Kidney (tissue), 14 donors: ENCODE measurements around the gene FBLN7. TPM values are rescaled to one million over a fixed set of nuclear protein-coding genes. Genes with fewer than 3 reads are reported as not detected.
"Not testable (repeated sequence)": the region's sequence is repeated elsewhere in the genome, so short reads cannot be mapped to it uniquely, and the experiment has no call there.

Source experiments
- DNase-seq, 5 donors: peaks; one replicate each; pipeline ENCODE4 v3.0.0-alpha.2; 2013 to 2020
- FAIRE-seq: peaks from 2 replicates; lab custom pipeline; 2012; peaks lifted over from hg19 to GRCh38; lab: Jason Lieb, UNC
- H3K27ac ChIP-seq, 2 donors: one replicate each; pipeline ENCODE4 v1.7.0; 2013; ENCODE audit warnings: low read depth in 2 of 2, low read length in 2 of 2, inconsistent platforms in 1 of 2
- H3K27me3 ChIP-seq: one replicate; pipeline ENCODE4 v1.7.1; 2013; ENCODE audit warnings: low read length, inconsistent platforms; ENCODE audit not compliant: control insufficient read depth, insufficient read depth
- H3K36me3 ChIP-seq, 3 donors: one replicate each; pipeline versions ENCODE4 v1.7.0 to v1.7.1; 2013; ENCODE audit warnings: low read length in 3 of 3, control low read depth in 1 of 3, inconsistent platforms in 1 of 3; ENCODE audit not compliant: insufficient read depth in 3 of 3, control insufficient read depth in 2 of 3
- H3K4me1 ChIP-seq, 3 donors: one replicate each; pipeline versions ENCODE4 v1.7.0 to v1.7.1; 2013; ENCODE audit warnings: low read length in 3 of 3, inconsistent platforms in 1 of 3, low read depth in 1 of 3; ENCODE audit not compliant: control insufficient read depth in 2 of 3, insufficient read depth in 2 of 3
- H3K4me3 ChIP-seq, 3 donors: one replicate each; pipeline versions ENCODE4 v1.7.0 to v1.8.1; 2013; ENCODE audit warnings: low read length in 3 of 3, control low read depth in 1 of 3, inconsistent platforms in 1 of 3
- H3K9ac ChIP-seq, 3 donors: one replicate each; pipeline versions ENCODE4 v1.7.0 to v1.7.1; 2013; ENCODE audit warnings: low read length in 3 of 3, control low read depth in 1 of 3, inconsistent platforms in 1 of 3
- H3K9me3 ChIP-seq, 3 donors: one replicate each; pipeline versions ENCODE4 v1.7.0 to v1.7.1; 2013; ENCODE audit warnings: low read length in 3 of 3, control low read depth in 1 of 3, inconsistent platforms in 1 of 3; ENCODE audit not compliant: control insufficient read depth in 2 of 3, insufficient read depth in 1 of 3
- CTCF ChIP-seq: IDR thresholded peaks from 3 replicates; pipeline ENCODE4 v1.5.1; 2012; ENCODE audit warnings: mild to moderate bottlenecking, moderate library complexity, borderline replicate concordance; ENCODE audit not compliant: insufficient read depth; ENCODE audit errors: extremely low read depth
- intact Hi-C: fragments of 100-400 bp; cut with DNase I; formaldehyde crosslinking; loops from one replicate; pipeline ENCODE4 v1.11.1; 2022
- polyA plus RNA-seq: library from polyadenylated mRNA; stranded (reverse); fragments of 350-450 nt; fragmentation: Illumina TruSeq; extraction: RNeasy Lipid Tissue Mini Kit (QIAGEN cat#74804); gene quantifications from one replicate; pipeline ENCODE4 v1.2.3, GENCODE V29; 2014; ENCODE audit warnings: low read depth, low replicate concordance; ENCODE audit not compliant: insufficient read depth
- total RNA-seq: library from RNA; stranded (reverse); fragmentation: NEBNext Ultra II Directional; extraction: Animal tissue kit (Norgen Biotek cat#: 25700); gene quantifications from one replicate; pipeline ENCODE4 v1.2.1, GENCODE V29; 2021
- donor health status: control.
- donor health status: control.
- donor health status: control.
- donor health status: control.
- donor health status: control.
- donor health status: DM: yes; HTN: yes; CAD: no.
- donor health status: Normal renal cell carcinoma (clear cell type).

The FBLN7 gene
- total and polyA plus RNA-seq, 2 donors from 2014 or later, result 0.71 to 4.6 TPM

GRCh38 chr2:112204411-112204810 lies 66.2 kb downstream of the FBLN7 start:
- Histone ChIP-seq H3K4me3 (no peak overlapping the region), H3K9me3 (peaks cover 0 to 6% (median 2%) of the 10 kb centered on the region in 3 donors), H3K4me1 (peaks cover 0 to 3% (median 0%) of the 10 kb centered on the region in 3 donors), H3K27ac (no peak overlapping the region), H3K9ac (no peak overlapping the region), H3K27me3 (no peaks in the 10 kb centered on the region), H3K36me3 (no peaks in the 10 kb centered on the region)
- FAIRE-seq (no peak), DNase-seq (peak in 2 of 5 donors; percentile 5 to 6)
- no peak for TF ChIP-seq CTCF
- intact Hi-C loops, result no loop called here

GRCh38 chr2:112207905-112208304 lies 69.7 kb downstream of the FBLN7 start:
- H3K4me1 ChIP-seq, H3K4me3 ChIP-seq, H3K9ac ChIP-seq, DNase-seq, FAIRE-seq, H3K27me3 ChIP-seq, H3K36me3 ChIP-seq, H3K27ac ChIP-seq, intact Hi-C loops, H3K9me3 ChIP-seq: not testable (repeated sequence)

- Histone ChIP-seq H3K27me3 (no peaks in the 10 kb centered on the region), H3K27ac (no peak overlapping the region), H3K9ac (no peak overlapping the region), H3K4me3 (no peak overlapping the region), H3K36me3 (peaks cover 0 to 5% (median 0%) of the 10 kb centered on the region in 3 donors), H3K4me1 (no peaks in the 10 kb centered on the region), H3K9me3 (no peaks in the 10 kb centered on the region)
- TF ChIP-seq CTCF, result peak; percentile 20
- intact Hi-C loops, result no loop called here
- no peak for FAIRE-seq
- peak in 2 of 5 donors; percentile 24 to 34 for DNase-seq
Measured at GRCh38 chr2:112216167-112216566, 78.0 kb downstream of the FBLN7 start.

GRCh38 chr2:112217854-112218253 lies 79.7 kb downstream of the FBLN7 start:
- no peak overlapping the region for H3K9ac ChIP-seq
- DNase-seq, result no peak
- no peaks in the 10 kb centered on the region for H3K9me3 ChIP-seq
- H3K4me1 ChIP-seq, result no peaks in the 10 kb centered on the region
- intact Hi-C loops, result no loop called here
- no peak overlapping the region for H3K4me3 ChIP-seq
- TF ChIP-seq CTCF, result no peak
- FAIRE-seq, result no peak
- no peak overlapping the region for H3K27ac ChIP-seq
- peaks cover 0 to 5% (median 0%) of the 10 kb centered on the region in 3 donors for H3K36me3 ChIP-seq
- H3K27me3 ChIP-seq, result no peaks in the 10 kb centered on the region
